Measurements from ENCODE around the gene FAM200C. TPM values are rescaled to one million over a fixed set of nuclear protein-coding genes. Genes with fewer than 3 reads are reported as not detected.

The FAM200C gene
- total RNA-seq, 4 donors from 2014 or later, result 0.87 to 3.2 (median 1.8) TPM

DNA sequence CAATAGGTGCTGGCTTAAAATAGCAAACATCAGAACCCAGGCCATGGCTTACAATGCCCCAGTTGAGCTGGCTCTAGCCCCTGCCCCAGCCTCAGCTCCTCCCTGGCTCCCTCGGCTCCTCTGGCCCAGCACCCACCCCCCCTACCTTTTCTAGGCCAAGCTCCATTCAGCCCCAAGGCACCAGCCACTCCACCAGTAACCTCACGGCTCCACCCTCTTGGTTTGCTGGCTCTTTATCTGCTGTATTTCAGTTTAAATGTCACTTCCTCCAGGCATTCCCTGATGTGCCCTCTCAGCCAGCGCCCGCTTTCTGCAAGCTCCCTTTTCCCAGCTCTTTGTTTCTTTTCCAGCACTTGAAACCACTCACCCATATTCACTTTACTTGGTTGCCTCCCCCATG lies 40.0 kb downstream of the FAM200C start:
- Histone ChIP-seq H3K4me1 (peaks cover 0 to 54% (median 34%) of the 10 kb centered on the region in 3 donors), H3K27ac (peak overlapping the region; percentile 7 to 70 (median 58)), H3K36me3 (no peaks in the 10 kb centered on the region), H3K4me3 (no peak overlapping the region), H3K9me3 (no peaks in the 10 kb centered on the region), H3K27me3 (no peaks in the 10 kb centered on the region)
- whole genome bisulfite sequencing, 2 donors, result 25 to 41% methylated on average over 3 to 4 of the region's 4 CpGs
- TF ChIP-seq CTCF (IDR thresholded peaks at IDR 0.05), result no peak
- TF ChIP-seq POLR2A (IDR thresholded peaks at IDR 0.05), result no peak
- intact Hi-C loops (cut with DNase I), result no loop called here
- no peak for DNase-seq

- peak overlapping the region in 2 of 4 donors; percentile 57 to 60 for H3K27ac ChIP-seq
- TF ChIP-seq POLR2A (IDR thresholded peaks at IDR 0.05) (no peak), CTCF (IDR thresholded peaks at IDR 0.05) (no peak)
- H3K36me3 ChIP-seq, result no peaks in the 10 kb centered on the region
- H3K4me3 ChIP-seq, result no peak overlapping the region
- no peaks in the 10 kb centered on the region for H3K9me3 ChIP-seq
- WGBS, 2 donors, result 0% methylated on average over 1 of the region's 1 CpG
- no peaks in the 10 kb centered on the region for H3K27me3 ChIP-seq
- H3K4me1 ChIP-seq, result peaks cover 0 to 54% (median 34%) of the 10 kb centered on the region in 3 donors
- intact Hi-C loops (cut with DNase I), result no loop called here
- DNase-seq, result no peak
Observed at GRCh38 chr5:160359242-160359641, 40.6 kb downstream of the FAM200C start.

- H3K36me3 ChIP-seq, result no peaks in the 10 kb centered on the region
- TF ChIP-seq CTCF (IDR thresholded peaks at IDR 0.05), result no peak
- TF ChIP-seq POLR2A (IDR thresholded peaks at IDR 0.05), result no peak
- 51 to 62% methylated on average over 5 to 7 of the region's 7 CpGs for WGBS, 2 donors
- no peaks in the 10 kb centered on the region for H3K9me3 ChIP-seq
- intact Hi-C loops (cut with DNase I), result no loop called here
- H3K27me3 ChIP-seq, result no peaks in the 10 kb centered on the region
- peak overlapping the region; percentile 22 to 79 (median 75) for H3K27ac ChIP-seq
- DNase-seq, result no peak
- peak overlapping the region in 2 of 4 donors; percentile 8 to 43 for H3K4me3 ChIP-seq
- peaks cover 0 to 46% (median 34%) of the 10 kb centered on the region in 3 donors for H3K4me1 ChIP-seq
Observed at GRCh38 chr5:160357861-160358411, 41.9 kb downstream of the FAM200C start.

DNA sequence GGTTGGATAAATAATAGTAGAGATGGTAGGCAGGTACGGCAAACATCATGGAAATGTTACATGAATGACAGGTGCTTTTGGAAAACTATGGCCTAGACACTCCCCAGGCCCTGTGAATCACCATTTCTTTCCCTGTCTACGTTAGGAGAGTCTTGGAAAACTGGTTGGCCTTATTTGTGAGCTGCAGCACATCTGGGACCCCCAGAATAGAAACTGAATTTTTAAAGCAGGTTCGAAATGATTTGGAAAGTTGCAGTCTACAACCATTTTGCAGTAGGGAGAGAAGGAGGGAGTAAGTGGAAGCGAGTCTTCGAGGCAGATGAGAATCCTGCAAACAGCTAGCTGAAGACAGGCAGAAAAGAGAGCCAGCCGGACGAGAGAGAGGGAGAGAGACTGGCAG lies 42.5 kb downstream of the FAM200C start:
- 70% methylated on average over 7 of the region's 7 CpGs for WGBS, 2 donors
- H3K9me3 ChIP-seq, result no peaks in the 10 kb centered on the region
- peaks cover 0 to 40% (median 30%) of the 10 kb centered on the region in 3 donors for H3K4me1 ChIP-seq
- H3K27ac ChIP-seq, result peak overlapping the region; percentile 22 to 79 (median 75)
- no peaks in the 10 kb centered on the region for H3K36me3 ChIP-seq
- no peak for DNase-seq
- TF ChIP-seq POLR2A (IDR thresholded peaks at IDR 0.05) (no peak), CTCF (IDR thresholded peaks at IDR 0.05) (no peak)
- intact Hi-C loops (cut with DNase I), result no loop called here
- peak overlapping the region in 2 of 4 donors; percentile 8 to 43 for H3K4me3 ChIP-seq
- H3K27me3 ChIP-seq, result no peaks in the 10 kb centered on the region

DNA sequence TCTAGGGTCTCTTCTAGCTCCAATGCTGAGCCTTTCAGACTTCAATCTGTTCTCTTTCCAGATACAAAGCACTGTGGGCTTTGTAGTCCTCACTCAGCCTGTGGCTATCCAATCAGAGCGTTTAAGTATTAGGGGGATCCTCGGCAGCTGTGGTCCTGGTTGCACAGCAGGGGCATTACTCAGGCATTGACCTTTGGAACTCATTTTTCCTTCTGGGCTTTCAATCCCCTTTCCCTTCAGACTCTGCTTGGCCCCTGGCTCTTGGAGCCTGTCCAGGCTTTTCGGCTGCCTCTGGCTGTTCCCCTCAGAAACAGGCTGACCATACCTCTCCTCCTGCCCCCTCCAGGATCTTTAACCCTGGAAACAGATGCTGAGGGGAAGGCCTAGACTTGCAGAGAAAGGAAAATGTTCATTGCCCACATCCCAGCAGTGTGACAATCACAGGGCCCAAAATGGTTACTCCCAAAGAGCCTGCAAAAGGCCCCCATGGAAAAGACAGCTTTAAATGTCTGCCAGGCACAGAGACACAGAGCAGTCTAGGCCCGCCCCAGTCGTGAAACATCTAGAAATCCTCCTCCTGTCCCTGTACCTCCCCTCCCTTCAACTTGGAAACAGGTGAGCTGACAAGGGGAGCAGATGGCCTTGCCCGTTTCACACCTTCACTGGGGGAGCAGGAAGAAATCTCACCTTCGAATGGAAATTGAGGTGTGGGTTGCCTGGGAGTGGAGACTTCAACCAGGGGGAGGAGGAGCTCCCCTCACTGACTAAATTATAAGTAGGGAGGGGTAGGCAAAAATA lies 43.1 kb downstream of the FAM200C start:
- Histone ChIP-seq H3K36me3 (no peaks in the 10 kb centered on the region), H3K9me3 (no peaks in the 10 kb centered on the region), H3K27me3 (no peaks in the 10 kb centered on the region), H3K27ac (peak overlapping the region in 3 of 4 donors; percentile 73 to 79 (median 77)), H3K4me3 (no peak overlapping the region), H3K4me1 (peaks cover 0 to 40% (median 30%) of the 10 kb centered on the region in 3 donors)
- intact Hi-C loops (cut with DNase I), result no loop called here
- TF ChIP-seq POLR2A (IDR thresholded peaks at IDR 0.05), result no peak
- no peak for TF ChIP-seq CTCF (IDR thresholded peaks at IDR 0.05)
- WGBS, 2 donors, result 38 to 72% methylated on average over 7 of the region's 7 CpGs
- no peak for DNase-seq

All from esophagus squamous epithelium (tissue), 5 donors.